ENCODE results near the gene MT1G. TPM values are rescaled to one million over a fixed set of nuclear protein-coding genes. Genes with fewer than 3 reads are reported as not detected.

Gene MT1G
- total RNA-seq, 1 experiment from 2014 or later: 23.4 TPM

GRCh38 chr16:56688762-56689161 lies 20.9 kb upstream of the MT1G start:
- Histone ChIP-seq H3K4me1 (ENCODE audit: insufficient read depth, low read length) (no peaks in the 10 kb centered on the region), H4K91ac (ENCODE audit: insufficient read length, low read depth, low read length) (no peak overlapping the region), H2AFZ (ENCODE audit: low read length) (no peak overlapping the region), H2BK12ac (ENCODE audit: insufficient read length, low read depth, low read length) (no peak overlapping the region), H3K4ac (ENCODE audit: low read depth, low read length) (no peak overlapping the region), H2BK5ac (ENCODE audit: insufficient read length, low read length) (no peak overlapping the region), H3K9ac (ENCODE audit: extremely low read depth, insufficient read length, low read length) (no peak overlapping the region), H3K27ac (ENCODE audit: insufficient read length, low read depth, low read length) (no peak overlapping the region), H3K18ac (ENCODE audit: insufficient read length, low read depth, low read length) (no peak overlapping the region), H2BK20ac (ENCODE audit: low read depth, low read length, poor library complexity, severe bottlenecking) (no peak overlapping the region), H2BK15ac (ENCODE audit: low read depth, low read length) (no peak overlapping the region), H4K8ac (replicated peaks; ENCODE audit: insufficient read length, low read depth, low read length) (no peak overlapping the region), H3T11ph (ENCODE audit: low read length) (no peak overlapping the region), H3K79me2 (ENCODE audit: insufficient read depth, low read length) (no peaks in the 10 kb centered on the region), H3K56ac (ENCODE audit: insufficient read length, low read depth, low read length) (no peak overlapping the region), H3K27me3 (ENCODE audit: insufficient read depth, low read length) (no peaks in the 10 kb centered on the region), H2BK120ac (ENCODE audit: low read depth, low read length, poor library complexity, severe bottlenecking) (no peak overlapping the region), H4K20me1 (ENCODE audit: control insufficient read depth, insufficient read depth, insufficient read length) (no peaks in the 10 kb centered on the region), H3K14ac (ENCODE audit: insufficient read depth, low read length) (no peak overlapping the region), H3K9me3 (ENCODE audit: control insufficient read depth, low read depth, low read length) (no peaks in the 10 kb centered on the region), H2AK5ac (ENCODE audit: insufficient read length, low read length) (no peak overlapping the region), H3K23me2 (ENCODE audit: insufficient read length, low read depth, low read length, poor library complexity, severe bottlenecking) (no peaks in the 10 kb centered on the region), H3K79me1 (ENCODE audit: insufficient read depth, low read depth, low read length, poor library complexity, severe bottlenecking) (no peaks in the 10 kb centered on the region), H4K5ac (ENCODE audit: insufficient read length, low read depth, low read length) (no peak overlapping the region), H3K4me2 (ENCODE audit: insufficient read depth, insufficient read length, low read length) (no peak overlapping the region), H3K23ac (ENCODE audit: insufficient read length, low read depth, low read length) (no peak overlapping the region)
- peaks cover 0 to 11% (median 6%) of the 10 kb centered on the region in 3 experiments; a peak in 5 of 7 replicates for H3K36me3 Mint-ChIP-seq (ENCODE audit: insufficient read depth in 1 of 3, low read depth in 3 of 3)
- no peak for DNase-seq
- H3K4me1 Mint-ChIP-seq: peaks cover 10 to 11% of the 10 kb centered on the region in 2 experiments
- no peak for TF ChIP-seq CTCF (conservative IDR thresholded peaks at IDR 0.05)
- H3K27me3 Mint-ChIP-seq (ENCODE audit: low read depth): peaks cover 23% of the 10 kb centered on the region
- no peak overlapping the region for H3K27ac Mint-ChIP-seq
- no CpG with 5 or more reads among the region's 1 CpG for WGBS (ENCODE audit: extremely low coverage, insufficient read length, low lambda C conversion rate)
- peaks cover 9 to 11% of the 10 kb centered on the region in 2 experiments for H3K9me3 Mint-ChIP-seq
- H3K4me3 Mint-ChIP-seq: no peak overlapping the region

Data from H9 (cell line).